SK-N-MC (cell line): Measurements from ENCODE around the gene DPF3.

Experiments
- DNase-seq: peaks from one replicate; pipeline ENCODE4 v3.0.0-alpha.2; 2011; ENCODE audit warnings: low read depth, low spot score
- H3K27ac ChIP-seq: fragments of 200-600 bp; sonication (generic); 2 replicates; pipeline ENCODE4 v1.5.1; 2016; ENCODE audit warnings: mixed run types
- H3K36me3 ChIP-seq: fragments of 200-600 bp; sonication (generic); 2 replicates; pipeline ENCODE4 v1.6.1; 2017; ENCODE audit warnings: antibody characterized with exemption, low read length, mixed read lengths; ENCODE audit not compliant: insufficient read depth
- H3K4me3 ChIP-seq: fragments of 200-600 bp; sonication (generic); 2 replicates; pipeline ENCODE4 v1.5.1; 2016
- H3K9ac ChIP-seq: fragments of 200-600 bp; sonication (generic); 2 replicates; pipeline ENCODE4 v1.8.0; 2017; ENCODE audit warnings: mixed run types, mixed read lengths; ENCODE audit not compliant: insufficient read length
- H3K9me3 ChIP-seq: fragments of 200-600 bp; sonication (generic); 2 replicates; pipeline ENCODE4 v1.6.1; 2017; ENCODE audit warnings: low read depth, mild to moderate bottlenecking, antibody characterized with exemption, low read length, moderate library complexity, mixed read lengths
- EZH2 ChIP-seq: fragments of 200-600 bp; sonication (generic); IDR thresholded peaks from one replicate; pipeline ENCODE4 v1.6.1; 2017; ENCODE audit warnings: antibody characterized with exemption
- FOXP2 ChIP-seq: optimal IDR thresholded peaks from 2 replicates; pipeline ENCODE3; 2011; ENCODE audit warnings: mild to moderate bottlenecking, moderate library complexity; ENCODE audit not compliant: insufficient read depth; ENCODE audit errors: extremely low read length, control extremely low read depth
- POLR2AphosphoS5 ChIP-seq: IDR thresholded peaks from 2 replicates; pipeline ENCODE4 v1.6.1; 2012; ENCODE audit warnings: mild to moderate bottlenecking, low read depth, low read length, borderline replicate concordance

The DPF3 gene

GRCh38 chr14:72699443-72699842 is 194.5 kb downstream of the DPF3 start:
- no peak overlapping the region for H3K27ac ChIP-seq
- no peak for DNase-seq
- TF ChIP-seq POLR2AphosphoS5: no peak
- TF ChIP-seq FOXP2: no peak
- no peak for TF ChIP-seq EZH2
- H3K36me3 ChIP-seq: no peaks in the 10 kb centered on the region
- no peaks in the 10 kb centered on the region for H3K9me3 ChIP-seq
- H3K9ac ChIP-seq: no peak overlapping the region
- no peak overlapping the region for H3K4me3 ChIP-seq

DNA sequence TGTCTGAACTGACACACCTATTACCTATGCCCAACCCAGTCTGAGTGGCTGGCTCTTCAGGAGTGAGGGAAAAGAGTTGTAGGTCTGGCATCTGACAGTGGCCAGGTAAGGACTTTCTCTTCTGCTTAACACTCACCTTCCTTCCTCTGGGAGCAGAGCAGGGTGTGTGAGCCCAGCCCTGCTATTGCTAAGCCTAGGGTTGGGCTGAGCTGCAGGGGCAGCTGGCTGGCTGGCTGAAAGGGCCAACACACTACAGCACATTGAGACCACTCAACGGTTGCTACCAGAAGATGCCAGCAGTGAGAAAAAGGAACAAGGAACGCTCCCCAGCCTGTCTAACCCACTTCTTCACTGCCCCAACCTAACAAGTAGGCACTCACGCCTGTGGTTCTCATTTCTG is 201.2 kb downstream of the DPF3 start:
- Histone ChIP-seq H3K4me3 (no peak overlapping the region), H3K9ac (no peak overlapping the region), H3K36me3 (peaks cover 4% of the 10 kb centered on the region; the same call in 1 of the 2 replicates), H3K9me3 (no peaks in the 10 kb centered on the region), H3K27ac (no peak overlapping the region)
- no peak for DNase-seq
- TF ChIP-seq EZH2: no peak
- TF ChIP-seq FOXP2: no peak
- TF ChIP-seq POLR2AphosphoS5: no peak

DNA sequence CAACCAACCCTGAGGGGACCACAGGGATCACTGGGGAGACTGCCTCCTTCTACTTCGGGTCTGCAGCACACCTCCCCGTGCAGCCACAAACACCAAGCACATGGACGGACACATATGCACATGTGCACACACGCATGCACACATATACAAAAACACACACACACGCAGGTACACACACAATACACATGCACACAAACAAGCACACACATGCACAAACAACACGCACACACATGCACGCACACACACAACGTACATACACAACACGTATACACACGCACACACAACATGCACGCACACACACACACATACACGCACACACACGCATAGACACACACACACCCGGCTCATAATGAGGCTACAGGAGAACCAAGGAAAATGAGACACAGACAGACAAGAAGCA is 203.6 kb downstream of the DPF3 start:
- Histone ChIP-seq H3K9ac (no peak overlapping the region), H3K9me3 (no peaks in the 10 kb centered on the region), H3K4me3 (no peak overlapping the region), H3K36me3 (peaks cover 4% of the 10 kb centered on the region; the same call in 1 of the 2 replicates), H3K27ac (no peak overlapping the region)
- no peak for DNase-seq
- TF ChIP-seq FOXP2 (no peak), POLR2AphosphoS5 (no peak), EZH2 (no peak)

DNA sequence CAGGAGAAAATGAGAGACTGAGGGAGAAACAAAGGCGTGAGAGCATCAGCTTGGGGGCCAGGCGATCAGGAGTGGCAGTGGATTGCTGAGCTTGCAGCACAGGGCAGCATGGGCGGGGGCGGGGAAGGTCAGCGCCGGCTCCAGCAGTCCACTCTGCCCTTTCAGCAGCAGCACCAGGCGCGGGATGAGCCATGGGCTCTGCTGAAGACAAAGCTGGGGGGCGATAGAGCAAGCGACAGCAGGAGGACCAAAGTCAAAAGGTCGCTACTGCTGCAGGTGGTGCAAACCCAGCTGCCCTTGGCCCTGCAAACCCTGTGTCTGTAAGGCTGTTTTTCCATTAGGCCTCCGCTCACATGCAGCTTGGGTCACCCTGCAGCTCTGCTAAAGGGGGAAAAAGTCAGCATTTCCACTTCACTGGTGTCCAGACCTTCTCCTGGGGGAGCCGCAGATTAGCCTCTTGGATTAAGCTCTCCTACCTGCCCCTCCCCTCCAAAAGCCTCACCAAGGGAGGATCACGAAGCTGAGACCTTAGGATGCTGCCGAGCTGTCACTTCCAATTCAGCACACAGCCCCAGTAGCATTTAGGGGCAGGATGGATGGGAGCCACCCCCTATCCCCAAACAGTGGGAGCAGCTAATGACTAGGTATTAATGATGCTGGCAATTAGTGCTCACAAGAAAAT is 204.8 kb downstream of the DPF3 start:
- H3K9me3 ChIP-seq: no peaks in the 10 kb centered on the region
- no peak overlapping the region for H3K4me3 ChIP-seq
- no peak overlapping the region for H3K9ac ChIP-seq
- DNase-seq: no peak
- no peak overlapping the region for H3K27ac ChIP-seq
- TF ChIP-seq EZH2 (no peak), POLR2AphosphoS5 (no peak), FOXP2 (no peak)
- peaks cover 4% of the 10 kb centered on the region; the same call in 1 of the 2 replicates for H3K36me3 ChIP-seq

GRCh38 chr14:72686832-72687231 is 207.1 kb downstream of the DPF3 start:
- no peaks in the 10 kb centered on the region; the same call in 1 of the 2 replicates for H3K36me3 ChIP-seq
- H3K4me3 ChIP-seq: no peak overlapping the region
- H3K27ac ChIP-seq: no peak overlapping the region
- H3K9me3 ChIP-seq: no peaks in the 10 kb centered on the region
- DNase-seq: no peak
- TF ChIP-seq POLR2AphosphoS5 (no peak), FOXP2 (no peak), EZH2 (no peak)
- H3K9ac ChIP-seq: no peak overlapping the region

GRCh38 chr14:72686101-72686500 is 207.8 kb downstream of the DPF3 start:
- TF ChIP-seq FOXP2: no peak
- no peak for TF ChIP-seq EZH2
- TF ChIP-seq POLR2AphosphoS5: no peak
- Histone ChIP-seq H3K9ac (no peak overlapping the region), H3K27ac (no peak overlapping the region), H3K36me3 (no peaks in the 10 kb centered on the region), H3K4me3 (no peak overlapping the region), H3K9me3 (no peaks in the 10 kb centered on the region)
- no peak for DNase-seq

GRCh38 chr14:72685456-72685855 is 208.4 kb downstream of the DPF3 start:
- Histone ChIP-seq H3K36me3 (no peaks in the 10 kb centered on the region), H3K27ac (no peak overlapping the region), H3K9me3 (no peaks in the 10 kb centered on the region), H3K4me3 (no peak overlapping the region), H3K9ac (no peak overlapping the region)
- DNase-seq: no peak
- TF ChIP-seq EZH2: no peak
- no peak for TF ChIP-seq FOXP2
- no peak for TF ChIP-seq POLR2AphosphoS5

DNA sequence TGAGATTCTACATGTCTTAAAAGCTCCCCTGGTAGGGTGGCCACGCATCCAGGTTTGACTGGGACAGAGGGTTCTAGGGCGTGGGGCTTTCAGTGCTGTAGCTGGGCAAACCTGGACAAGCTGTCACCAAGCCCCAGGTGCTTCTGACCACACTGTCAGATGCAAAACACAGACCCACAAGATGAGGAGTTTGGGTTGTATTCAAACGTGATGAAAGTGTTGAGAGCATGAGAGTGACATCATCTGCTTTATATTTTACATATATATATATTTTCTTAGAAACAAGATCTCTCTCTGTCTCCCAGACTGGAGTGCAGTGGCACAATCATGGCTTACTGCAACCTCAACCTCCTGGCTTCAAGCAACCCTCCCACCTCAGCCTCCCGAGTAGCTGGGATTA is 210.1 kb downstream of the DPF3 start:
- H3K36me3 ChIP-seq: no peaks in the 10 kb centered on the region
- no peak overlapping the region for H3K9ac ChIP-seq
- no peak for DNase-seq
- TF ChIP-seq EZH2 (no peak), POLR2AphosphoS5 (no peak), FOXP2 (no peak)
- H3K27ac ChIP-seq: no peak overlapping the region
- no peak overlapping the region for H3K4me3 ChIP-seq
- H3K9me3 ChIP-seq: no peaks in the 10 kb centered on the region

- TF ChIP-seq EZH2 (no peak), POLR2AphosphoS5 (no peak), FOXP2 (no peak)
- H3K27ac ChIP-seq: no peak overlapping the region
- no peak overlapping the region for H3K9ac ChIP-seq
- no peaks in the 10 kb centered on the region for H3K36me3 ChIP-seq
- H3K9me3 ChIP-seq: no peaks in the 10 kb centered on the region
- DNase-seq: no peak
- H3K4me3 ChIP-seq: no peak overlapping the region
These were observed 211.7 kb downstream of the DPF3 start for GRCh38 chr14:72682188-72682587.
